NOMO-1 (cell line): ENCODE results near the gene CARD9.

ENCODE experiments used
- DNase-seq, 2 experiments: peaks; one replicate each; lab custom pipeline; 2025; ENCODE audit not compliant: unreplicated experiment in 2 of 2; lab: John Stamatoyannopoulos, UW

The CARD9 gene

DNA sequence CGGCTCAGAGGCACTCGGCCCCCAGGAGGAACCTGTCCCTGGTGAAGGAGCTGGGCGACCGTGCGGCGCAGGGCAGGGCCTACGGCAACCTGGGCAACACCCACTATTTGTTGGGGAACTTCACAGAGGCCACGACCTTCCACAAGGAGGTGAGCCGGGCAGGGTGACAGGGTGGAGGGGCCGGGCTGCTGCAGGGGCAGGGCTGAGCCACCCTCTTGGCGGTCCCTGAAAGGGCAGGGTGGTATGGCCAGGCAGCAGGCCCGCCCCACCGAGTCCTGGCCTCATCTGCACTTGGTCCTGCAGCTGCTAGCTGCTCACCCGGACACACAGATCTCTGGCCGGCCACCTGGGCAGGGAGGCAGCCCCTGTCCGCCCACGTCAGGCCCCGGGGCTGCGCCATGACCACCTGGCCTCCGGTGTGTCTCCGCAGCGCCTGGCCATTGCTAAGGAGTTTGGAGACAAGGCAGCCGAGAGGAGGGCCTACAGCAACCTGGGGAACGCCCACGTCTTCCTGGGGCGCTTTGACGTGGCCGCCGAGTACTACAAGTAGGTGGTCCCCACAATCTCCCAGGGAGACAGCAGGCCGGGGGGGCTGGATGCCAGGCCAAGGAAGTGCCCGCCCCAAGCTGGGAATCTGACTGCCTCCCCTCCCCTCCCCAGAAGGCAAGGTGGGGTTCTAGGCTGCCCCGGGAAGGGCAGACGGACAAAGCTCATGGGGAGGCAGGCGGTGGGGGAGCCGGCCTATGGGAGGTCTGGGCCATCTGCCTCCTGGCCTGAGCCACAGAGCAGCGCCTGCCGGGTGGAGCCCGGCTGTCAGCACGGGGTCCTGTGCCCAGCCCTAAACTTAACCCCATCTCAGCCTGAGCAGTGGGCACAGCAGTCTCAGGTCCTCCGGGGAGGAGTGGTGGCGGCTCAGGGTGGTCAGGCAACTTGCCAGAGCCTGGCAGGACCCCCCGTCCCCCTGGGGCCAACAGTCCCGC lies 35.8 kb downstream of the CARD9 start:
- DNase-seq: no peak

DNA sequence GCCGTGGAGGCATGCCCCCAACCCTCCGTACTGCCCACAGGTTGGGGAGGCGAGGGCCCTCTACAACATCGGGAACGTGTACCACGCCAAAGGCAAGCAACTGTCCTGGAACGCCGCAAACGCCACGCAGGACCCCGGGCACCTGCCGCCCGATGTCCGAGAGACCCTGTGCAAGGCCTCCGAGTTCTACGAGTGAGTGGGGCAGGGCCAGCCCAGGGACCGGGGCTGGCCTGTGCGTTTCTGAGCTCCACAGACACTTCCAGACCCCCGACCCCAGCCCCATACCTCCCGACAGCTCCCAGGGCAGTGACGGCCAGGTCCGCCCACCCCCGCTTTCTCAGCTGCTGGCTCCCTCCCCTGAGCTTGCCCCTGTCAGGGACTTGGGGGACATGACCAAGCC lies 36.6 kb downstream of the CARD9 start:
- no peak for DNase-seq

DNA sequence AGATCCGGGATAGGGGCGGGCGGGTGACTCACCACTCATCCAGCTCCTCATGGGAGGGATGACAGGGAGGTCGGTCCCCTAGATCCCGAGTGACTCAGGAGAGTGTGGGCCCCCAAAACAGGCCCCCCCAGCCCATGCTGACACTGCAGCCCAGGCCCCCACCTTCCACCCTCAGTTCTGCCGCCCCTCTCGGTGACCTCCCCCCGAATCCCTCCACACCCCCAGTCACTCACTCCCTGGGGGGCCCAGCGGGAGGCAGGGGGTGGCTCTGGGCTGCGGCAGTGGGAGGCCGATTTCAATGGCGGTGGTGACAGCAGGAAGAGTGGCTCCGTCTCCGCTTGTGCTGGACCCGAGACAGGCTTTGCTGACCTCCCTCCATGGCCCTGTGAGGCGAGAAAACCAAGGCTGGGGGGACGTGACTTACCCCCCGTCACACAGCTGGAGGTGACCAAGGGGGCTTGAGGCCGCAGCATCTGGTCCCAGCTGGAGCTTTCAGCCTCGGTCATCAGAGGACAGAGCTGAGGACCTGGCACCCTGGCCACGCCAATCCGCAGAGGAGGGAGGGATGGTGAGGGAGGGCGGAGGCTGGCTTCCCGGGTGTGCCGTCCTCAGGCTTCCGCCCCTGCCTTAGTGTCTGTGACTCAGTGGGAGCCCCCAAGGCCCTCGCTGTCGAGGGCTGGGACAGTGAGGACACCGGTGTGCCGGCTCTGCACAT lies 37.2 kb downstream of the CARD9 start:
- DNase-seq: no peak

DNA sequence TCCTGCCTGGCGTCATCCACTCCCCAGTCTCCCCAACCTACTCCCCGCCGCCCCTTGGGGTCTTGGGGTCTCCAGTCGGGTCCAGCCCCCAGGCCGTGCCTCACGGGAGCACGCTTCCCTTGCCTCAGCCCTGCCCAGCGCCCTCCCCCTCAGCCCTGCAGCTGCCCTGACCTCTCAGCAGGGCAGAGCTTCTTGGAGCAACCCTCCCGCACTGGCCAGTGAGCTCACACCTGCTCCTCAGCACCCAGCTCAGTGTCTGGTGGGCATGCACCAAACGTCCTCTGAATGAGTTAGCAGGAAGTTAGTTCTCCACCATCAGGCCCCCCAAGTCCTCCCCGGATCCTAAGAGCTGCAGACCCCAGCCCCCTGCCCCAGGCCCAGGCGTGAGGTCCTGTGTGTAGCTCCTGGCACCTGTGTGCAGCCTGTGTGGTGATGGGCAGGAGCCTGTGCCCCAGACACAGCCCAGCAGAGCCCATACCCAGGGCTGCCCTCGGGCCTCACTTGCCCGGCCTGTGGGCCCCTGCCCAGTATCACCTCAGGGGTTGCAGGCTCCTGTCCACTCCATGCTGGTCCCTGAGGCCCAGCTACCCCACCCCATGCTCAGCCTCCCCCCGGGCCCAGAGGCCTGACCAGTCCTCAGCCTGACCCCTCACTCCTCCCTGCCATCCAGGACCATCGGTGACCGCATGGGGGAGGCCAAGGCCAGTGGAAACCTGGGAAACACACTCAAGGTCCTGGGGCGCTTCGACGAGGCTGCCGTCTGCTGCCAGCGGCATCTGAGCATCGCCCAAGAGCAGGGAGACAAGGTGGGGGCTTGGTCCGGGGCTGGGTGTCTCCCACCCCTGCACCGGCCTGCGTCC lies 37.9 kb downstream of the CARD9 start:
- DNase-seq: no peak

DNA sequence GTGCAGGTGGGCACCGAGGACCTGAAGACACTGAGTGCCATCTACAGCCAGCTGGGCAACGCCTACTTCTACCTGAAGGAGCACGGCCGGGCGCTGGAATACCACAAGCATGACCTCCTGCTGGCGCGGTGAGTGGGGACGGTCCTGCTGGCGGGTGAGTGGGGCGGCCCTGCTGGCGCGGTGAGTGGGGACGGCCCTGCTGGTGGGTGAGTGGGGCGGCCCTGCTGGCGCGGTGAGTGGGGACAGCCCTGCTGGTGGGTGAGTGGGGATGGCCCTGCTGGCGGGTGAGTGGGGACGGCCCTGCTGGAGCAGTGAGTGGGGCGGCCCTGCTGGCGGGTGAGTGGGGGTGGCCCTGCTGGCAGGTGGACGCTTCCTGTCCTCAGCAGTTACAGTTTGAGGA lies 38.9 kb downstream of the CARD9 start:
- no peak for DNase-seq

DNA sequence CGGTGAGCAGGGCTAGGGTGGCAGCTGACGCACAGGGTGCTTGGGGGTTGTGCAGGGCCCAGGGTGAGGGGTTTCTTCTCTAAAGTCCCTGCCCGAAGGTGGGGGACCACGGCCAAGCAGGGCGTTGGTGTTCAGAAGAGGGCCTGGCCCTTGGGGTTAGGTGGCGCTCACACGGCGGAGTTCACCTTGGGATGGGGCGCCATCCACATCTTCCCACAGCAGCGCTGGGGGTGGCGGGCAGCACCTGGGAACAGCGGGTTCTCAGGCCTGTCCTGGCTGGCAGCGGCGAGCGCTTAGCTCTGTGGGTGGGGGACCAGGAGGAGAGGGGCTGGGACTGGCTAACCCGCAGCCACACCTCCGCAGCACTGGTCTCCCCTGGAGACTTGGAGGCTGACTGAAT lies 40.0 kb downstream of the CARD9 start:
- DNase-seq: no peak

DNA sequence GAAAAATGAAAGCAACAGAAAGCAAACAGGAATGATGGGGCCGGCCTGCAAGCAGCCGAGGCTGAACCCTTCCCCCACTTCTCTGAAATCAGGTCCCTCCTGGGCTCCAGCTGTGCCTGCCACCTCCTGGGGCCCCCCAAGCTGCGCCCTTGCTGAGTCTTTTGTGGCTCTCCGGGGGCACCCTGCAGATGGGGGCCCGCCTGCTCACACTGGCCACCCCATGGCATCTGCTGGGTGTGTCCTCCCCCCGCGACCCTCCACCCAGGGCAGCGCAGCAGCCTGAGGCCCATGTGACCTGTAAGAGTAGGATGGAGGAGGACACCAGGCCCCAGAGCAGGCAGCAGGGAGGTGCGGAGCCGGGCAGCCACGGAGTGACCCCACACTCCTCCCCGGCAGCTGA lies 40.4 kb downstream of the CARD9 start:
- DNase-seq: no peak

DNA sequence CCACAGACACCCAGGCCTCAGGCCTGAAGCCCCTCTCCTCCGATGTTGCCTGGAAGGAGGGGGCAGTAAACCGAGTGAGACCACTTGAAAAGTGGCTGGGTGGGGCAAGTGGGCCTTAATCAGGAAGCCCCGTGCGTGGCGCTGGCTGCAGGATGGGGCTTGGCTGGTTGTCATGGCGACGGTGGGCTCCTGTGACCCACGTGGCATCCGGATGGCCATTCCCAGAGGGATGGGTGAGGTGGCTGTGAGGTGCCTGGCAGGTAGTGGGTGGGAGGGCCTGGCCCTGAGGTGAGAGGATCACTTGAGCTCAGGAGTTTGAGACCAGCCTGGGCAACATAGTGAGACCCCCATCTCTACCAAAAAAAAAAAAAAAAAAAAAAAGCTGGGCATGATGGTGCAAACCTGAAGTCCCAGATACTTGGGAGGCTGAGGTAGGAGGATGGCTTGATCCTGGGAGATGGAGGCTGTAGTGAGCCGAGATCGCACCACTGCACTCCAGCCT lies 40.9 kb downstream of the CARD9 start:
- no peak for DNase-seq

DNA sequence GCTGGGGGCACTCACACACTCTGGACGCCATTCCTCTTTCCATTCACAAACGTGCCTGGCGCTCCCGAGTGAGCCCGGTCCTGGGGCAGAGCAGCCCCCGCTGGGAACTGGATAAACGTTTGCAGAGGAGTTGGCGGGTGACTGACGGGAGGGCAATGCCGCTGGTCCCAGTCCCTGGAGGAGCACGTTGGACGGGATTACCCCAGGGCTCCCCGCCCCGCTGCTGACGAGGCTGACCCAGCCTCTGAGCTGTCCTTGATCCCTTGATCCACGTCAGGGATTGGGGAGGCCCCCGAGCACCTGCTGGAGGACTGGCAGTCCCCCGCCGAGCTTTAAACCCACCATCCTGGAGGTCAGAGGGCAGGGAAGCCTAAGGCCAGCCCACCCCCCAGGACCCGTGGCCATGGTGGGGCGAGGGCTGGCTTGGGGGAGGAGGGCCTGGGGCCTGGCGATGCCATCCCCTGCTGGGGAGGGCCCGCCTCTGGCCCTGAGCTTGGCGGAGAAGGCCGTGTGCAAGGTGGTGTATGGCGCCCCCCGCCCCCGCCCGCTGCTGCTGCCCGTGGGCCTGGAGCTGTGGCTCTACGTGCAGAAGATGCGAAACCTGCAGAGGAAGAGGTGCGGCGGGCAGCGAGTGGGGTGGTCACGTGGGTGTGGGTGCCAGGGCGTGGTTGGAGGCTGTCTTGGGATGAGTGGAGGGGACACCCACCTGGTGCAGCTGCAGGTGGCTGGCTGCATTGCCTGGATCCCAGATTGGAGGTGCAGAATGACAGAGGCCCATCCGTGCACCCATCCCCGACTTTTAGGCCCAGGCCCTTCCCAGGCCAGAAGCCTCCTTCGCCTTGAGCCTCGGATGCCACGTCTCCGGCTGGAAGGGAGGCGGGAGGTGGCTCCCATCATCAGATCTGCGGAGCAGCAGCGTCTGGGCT lies 41.6 kb downstream of the CARD9 start:
- no peak for DNase-seq

DNA sequence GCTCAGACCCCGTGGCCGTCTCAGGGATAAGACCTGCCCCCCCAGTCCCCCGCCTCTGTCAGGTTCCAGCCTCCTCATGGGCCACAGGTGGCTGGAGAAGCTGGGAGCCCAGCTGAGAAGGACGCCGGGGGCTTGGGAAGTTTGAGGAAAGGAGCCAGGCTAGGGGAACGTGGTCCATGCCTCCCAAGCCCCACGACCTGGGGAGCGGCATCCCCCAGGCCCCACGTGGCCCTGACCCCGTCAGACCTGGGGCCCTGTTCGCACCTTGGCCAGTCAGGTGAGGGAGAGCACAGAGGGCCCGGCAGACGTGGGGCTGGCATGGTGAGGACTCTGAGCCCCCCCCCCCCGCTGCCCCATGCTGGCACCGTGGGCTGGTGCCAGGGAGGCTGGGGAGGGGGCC lies 42.4 kb downstream of the CARD9 start:
- DNase-seq: no peak

DNA sequence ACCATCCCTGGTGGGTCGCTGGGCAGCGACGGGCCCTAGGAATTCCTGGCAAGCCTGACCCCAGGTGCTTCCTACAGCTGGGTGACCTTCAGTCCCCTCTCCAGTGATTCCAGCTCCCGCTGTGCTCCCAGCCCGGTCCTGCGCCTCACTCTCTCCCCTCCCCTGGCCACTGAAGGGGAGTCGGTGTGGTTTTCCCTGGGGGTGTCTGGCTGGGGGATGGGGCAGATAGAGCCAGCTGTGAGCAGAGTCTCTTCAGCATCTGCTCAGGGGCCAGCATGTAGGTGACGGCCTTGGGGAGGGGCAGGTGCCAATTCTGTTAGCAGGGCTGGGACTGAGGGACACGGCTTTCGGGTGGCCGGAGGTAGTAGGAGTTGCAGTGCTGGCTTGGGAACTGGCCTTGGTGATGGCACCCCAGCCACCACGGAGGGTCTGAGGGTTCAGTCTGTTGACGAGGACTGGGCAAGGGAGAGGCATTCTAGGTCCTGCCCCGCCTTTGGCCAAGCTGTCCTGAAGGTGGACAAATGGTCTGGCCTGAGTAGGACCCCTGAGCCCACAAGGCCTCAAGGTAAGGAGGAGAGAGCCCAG lies 43.0 kb downstream of the CARD9 start:
- DNase-seq: no peak

DNA sequence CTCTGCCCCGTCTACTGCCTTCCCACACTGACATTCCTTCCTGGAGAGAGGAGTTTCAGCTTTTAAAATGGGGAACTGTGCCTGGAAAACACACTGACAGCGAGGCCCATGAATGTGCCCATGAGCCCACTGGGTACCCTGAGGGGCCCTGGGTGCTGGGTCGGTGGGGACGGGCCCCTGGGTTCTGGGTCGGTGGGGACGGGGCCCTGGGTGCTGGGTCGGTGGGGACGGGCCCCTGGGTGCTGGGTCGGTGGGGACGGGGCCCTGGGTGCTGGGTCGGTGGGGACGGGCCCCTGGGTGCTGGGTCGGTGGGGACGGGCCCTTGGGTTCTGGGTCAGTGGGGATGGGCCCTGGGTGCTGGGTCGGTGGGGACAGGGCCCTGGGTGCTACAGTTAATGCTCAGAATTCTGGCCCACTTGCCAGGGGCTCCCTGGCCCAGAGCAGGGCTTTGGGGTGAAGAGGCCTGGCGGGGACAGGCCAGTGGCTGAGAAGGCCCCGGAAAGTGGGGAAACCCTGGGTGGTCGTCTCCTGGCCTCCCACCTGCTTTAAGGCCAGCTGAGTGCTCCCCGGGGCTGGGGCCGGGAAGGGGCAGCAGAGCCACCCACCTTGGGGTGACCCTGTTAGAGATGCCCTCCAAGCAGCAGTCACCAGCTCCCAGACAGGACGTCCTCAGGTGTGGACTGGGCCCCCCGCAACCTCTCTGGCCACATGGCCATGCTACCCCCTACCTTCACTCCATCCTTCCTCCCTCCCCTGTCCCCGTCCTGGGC lies 43.6 kb downstream of the CARD9 start:
- DNase-seq: no peak

DNA sequence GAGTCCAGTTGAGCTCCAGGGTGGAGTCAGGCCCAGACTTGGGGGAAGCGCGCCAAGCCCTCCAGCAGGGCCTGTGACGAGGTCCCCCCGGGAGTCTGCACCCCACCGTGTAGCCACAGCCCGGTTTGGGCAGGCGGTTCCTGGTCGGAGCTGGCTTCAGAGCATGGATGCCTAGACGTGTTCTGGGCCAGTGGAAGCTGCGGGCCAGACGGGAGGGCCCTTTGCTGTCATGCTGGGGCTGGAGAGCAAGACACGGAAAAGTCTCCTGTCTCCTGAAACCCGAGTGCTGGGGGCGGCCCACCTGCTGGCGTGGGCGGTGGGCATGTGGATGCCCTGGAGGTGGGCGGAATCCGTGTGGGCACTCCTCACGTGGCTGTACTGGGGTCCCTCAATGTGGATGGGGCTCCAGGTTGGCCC lies 44.2 kb downstream of the CARD9 start:
- DNase-seq: no peak

DNA sequence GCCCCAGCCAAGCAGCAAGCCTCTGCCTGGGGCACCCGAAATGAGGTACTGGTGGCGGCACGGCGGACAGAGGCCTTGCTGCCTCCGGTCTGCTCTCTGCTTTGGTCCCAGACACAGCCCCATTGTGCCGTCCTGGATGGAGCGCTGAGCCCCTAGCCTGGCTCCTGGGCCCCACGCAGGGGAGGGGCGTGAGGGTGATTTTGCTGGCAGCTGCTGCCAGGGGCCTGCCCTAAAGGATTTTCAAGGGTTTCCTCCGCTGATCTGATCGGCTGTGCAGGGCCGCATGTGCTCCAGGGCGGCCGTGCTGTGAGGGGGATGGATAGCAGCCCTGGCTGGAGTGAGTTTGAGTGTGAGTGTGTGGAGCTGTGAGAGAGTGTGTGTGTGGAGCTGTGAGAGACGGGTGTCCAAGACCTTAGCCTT lies 44.8 kb downstream of the CARD9 start:
- no peak for DNase-seq

DNA sequence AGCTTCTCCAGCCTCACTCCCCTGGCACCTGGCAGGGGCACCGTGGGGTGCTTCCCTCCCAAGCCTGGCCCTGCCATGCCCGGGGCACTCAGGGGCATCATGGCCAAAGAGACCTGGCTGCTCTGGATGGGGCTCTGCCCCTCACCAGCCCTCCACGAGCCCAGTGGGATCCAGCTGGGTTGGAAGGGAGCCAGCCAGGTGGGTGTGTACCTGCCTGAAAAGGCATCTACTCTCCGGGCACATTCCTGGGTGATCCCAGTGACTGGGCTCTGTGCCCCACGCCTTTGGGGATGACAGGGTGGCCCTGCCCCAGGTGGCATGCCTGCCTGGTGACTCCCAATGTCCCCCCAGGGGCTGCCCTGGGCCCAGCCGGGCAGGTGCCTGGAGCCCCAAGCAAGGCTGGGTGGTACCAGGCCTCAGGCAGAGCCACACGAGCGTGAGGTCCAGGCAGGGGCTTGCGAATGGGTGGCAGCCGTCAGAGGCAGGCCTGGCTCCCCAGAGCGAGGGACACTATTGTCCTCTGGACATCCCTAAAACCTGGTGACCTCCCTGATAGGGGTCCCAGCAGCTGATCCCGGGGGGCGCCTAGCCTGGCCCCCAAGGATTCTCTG lies 45.4 kb downstream of the CARD9 start:
- DNase-seq: no peak

DNA sequence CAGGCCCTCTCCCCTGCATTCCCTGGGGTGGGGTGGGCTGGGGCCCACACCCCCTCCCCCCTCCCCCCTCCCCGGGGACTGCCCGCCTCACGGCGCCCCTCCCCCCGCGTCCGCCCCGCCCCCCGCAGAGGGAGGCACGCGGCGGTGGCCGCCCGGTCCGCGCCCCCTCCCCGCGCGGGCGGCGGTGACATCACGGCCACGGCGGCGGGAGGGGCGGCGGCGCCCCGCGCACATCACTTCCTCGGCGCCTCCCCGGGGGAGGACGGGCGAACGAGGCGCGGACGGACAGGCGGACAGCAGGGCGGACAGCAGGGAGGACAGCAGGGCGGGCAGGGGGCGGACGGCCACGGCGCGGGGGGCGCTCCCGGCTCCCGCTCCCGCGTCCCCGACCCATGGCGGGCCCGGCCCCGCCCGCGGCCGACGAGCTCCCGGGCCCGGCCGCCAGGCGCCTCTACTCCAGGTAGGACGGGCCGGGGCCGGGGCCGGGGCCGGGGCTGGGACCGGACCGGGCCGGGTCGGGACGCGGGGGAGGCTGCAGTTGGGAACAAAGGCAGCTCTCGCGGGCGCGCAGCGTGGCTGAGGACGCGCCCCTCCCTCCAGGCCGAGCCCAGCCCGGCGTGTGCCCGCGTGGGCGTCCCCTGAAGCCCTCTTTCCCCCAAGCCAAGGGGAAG lies 46.0 kb downstream of the CARD9 start, which contains the start of gene GPSM1:
GPSM1 (plus strand) TSS at position 236 of the 671 bp plus-strand sequence; CDS start at position 393, 157 bp downstream.
- DNase-seq: peak in 1 of 2 experiments; percentile 51

DNA sequence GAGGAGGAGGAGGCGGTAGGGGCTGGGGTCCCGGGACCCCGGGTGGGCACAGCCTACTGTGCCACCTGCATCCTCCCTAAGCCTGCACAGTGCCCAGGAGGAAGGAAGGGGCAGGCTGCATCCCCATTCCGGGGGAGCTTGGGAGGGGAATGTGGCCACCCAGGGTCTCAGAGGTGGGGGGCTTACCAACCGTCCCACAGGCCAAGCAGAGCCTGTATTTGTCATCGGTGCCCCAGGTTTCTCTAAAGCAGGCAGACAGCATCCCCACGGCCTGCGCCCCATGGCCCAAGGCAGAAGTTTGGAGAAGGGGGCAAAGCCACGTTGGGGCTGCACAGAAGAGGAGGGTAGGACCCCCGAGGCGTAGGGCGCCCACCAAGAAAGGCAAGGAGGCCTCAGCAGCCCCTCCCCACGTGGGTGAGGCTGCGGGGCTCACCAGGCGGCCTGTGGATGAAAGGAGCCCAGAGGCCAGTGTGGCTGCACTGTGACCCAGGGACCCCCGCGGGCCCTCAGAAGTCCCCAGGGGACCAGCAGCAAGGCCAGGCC lies 46.6 kb downstream of the CARD9 start:
- DNase-seq: no peak
